ENCODE results near the gene DGAT2. TPM values are rescaled to one million over a fixed set of nuclear protein-coding genes. Genes with fewer than 3 reads are reported as not detected.

The DGAT2 gene
- total RNA-seq, 2 donors from 2014 or later: 2.3 to 3.4 TPM

GRCh38 chr11:75840522-75840921 is 71.9 kb downstream of the DGAT2 start:
- Histone ChIP-seq H3K27ac (no peak overlapping the region), H3K27me3 (replicated peaks; ENCODE audit: insufficient read depth) (no peaks in the 10 kb centered on the region), H3K4me1 (ENCODE audit: control insufficient read depth in 1 of 2, low read depth in 2 of 2) (no peaks in the 10 kb centered on the region), H3K9me3 (no peaks in the 10 kb centered on the region), H3K4me3 (no peak overlapping the region), H3K36me3 (no peaks in the 10 kb centered on the region)
- TF ChIP-seq CTCF (IDR thresholded peaks at IDR 0.05): no peak
- no peak for ATAC-seq (ENCODE audit: insufficient number of reproducible peaks, low FRiP score, low read depth)
- no peak for DNase-seq (ENCODE audit: low spot score)

- TF ChIP-seq CTCF (IDR thresholded peaks at IDR 0.05): no peak
- DNase-seq (ENCODE audit: low spot score) (no peak), ATAC-seq (ENCODE audit: insufficient number of reproducible peaks, low FRiP score, low read depth) (no peak)
- Histone ChIP-seq H3K36me3 (no peaks in the 10 kb centered on the region), H3K4me1 (ENCODE audit: control insufficient read depth in 1 of 2, low read depth in 2 of 2) (no peaks in the 10 kb centered on the region), H3K27me3 (replicated peaks; ENCODE audit: insufficient read depth) (no peaks in the 10 kb centered on the region), H3K4me3 (no peak overlapping the region), H3K27ac (no peak overlapping the region), H3K9me3 (no peaks in the 10 kb centered on the region)
Measured at GRCh38 chr11:75841739-75842138, 73.2 kb downstream of the DGAT2 start.

- Histone ChIP-seq H3K36me3 (no peaks in the 10 kb centered on the region), H3K4me1 (ENCODE audit: control insufficient read depth in 1 of 2, low read depth in 2 of 2) (peaks cover 0 to 10% of the 10 kb centered on the region in 2 donors), H3K9me3 (no peaks in the 10 kb centered on the region), H3K4me3 (no peak overlapping the region), H3K27ac (no peak overlapping the region), H3K27me3 (replicated peaks; ENCODE audit: insufficient read depth) (no peaks in the 10 kb centered on the region)
- TF ChIP-seq CTCF (IDR thresholded peaks at IDR 0.05): no peak
- DNase-seq (ENCODE audit: low spot score) (no peak), ATAC-seq (ENCODE audit: insufficient number of reproducible peaks, low FRiP score, low read depth) (no peak)
Measured at GRCh38 chr11:75845324-75845723, 76.7 kb downstream of the DGAT2 start.

- Histone ChIP-seq H3K4me1 (ENCODE audit: control insufficient read depth in 1 of 2, low read depth in 2 of 2) (peaks cover 8 to 26% of the 10 kb centered on the region in 2 donors), H3K27ac (peak overlapping the region in 1 of 2 donors; percentile 61), H3K9me3 (no peaks in the 10 kb centered on the region), H3K4me3 (no peak overlapping the region), H3K27me3 (replicated peaks; ENCODE audit: insufficient read depth) (no peaks in the 10 kb centered on the region), H3K36me3 (no peaks in the 10 kb centered on the region)
- no peak for TF ChIP-seq CTCF (IDR thresholded peaks at IDR 0.05)
- ATAC-seq (ENCODE audit: insufficient number of reproducible peaks, low FRiP score, low read depth): no peak
- no peak for DNase-seq (ENCODE audit: low spot score)
Measured at GRCh38 chr11:75849894-75850293, 81.3 kb downstream of the DGAT2 start.

GRCh38 chr11:75850787-75851186 is 82.2 kb downstream of the DGAT2 start:
- no peak for ATAC-seq (ENCODE audit: insufficient number of reproducible peaks, low FRiP score, low read depth)
- peak overlapping the region; percentile 54 to 61 for H3K27ac ChIP-seq
- H3K4me3 ChIP-seq: peak overlapping the region; percentile 3

More at GRCh38 chr11:75850787-75851186, 82.2 kb downstream of the DGAT2 start:
- TF ChIP-seq CTCF (IDR thresholded peaks at IDR 0.05): no peak
- Histone ChIP-seq H3K36me3 (no peaks in the 10 kb centered on the region), H3K9me3 (no peaks in the 10 kb centered on the region), H3K27me3 (replicated peaks; ENCODE audit: insufficient read depth) (no peaks in the 10 kb centered on the region), H3K4me1 (ENCODE audit: control insufficient read depth in 1 of 2, low read depth in 2 of 2) (peaks cover 8 to 26% of the 10 kb centered on the region in 2 donors)
- DNase-seq (ENCODE audit: low spot score): no peak

Other genes starting within 250 kb of the DGAT2 start
- gene GDPD5, start 242.8 kb upstream of the DGAT2 start, total RNA-seq: 10 to 100 TPM; 30.8 to 34.9 TPM
- gene SERPINH1, start 206.5 kb upstream of the DGAT2 start, total RNA-seq: 100 to 1,000 TPM; 367 to 480 TPM
- gene MAP6, start 99.7 kb upstream of the DGAT2 start, total RNA-seq: 10 to 100 TPM; 15.6 to 16.4 TPM
- not detected for gene MOGAT2, start 50.9 kb upstream of the DGAT2 start, total RNA-seq
- gene UVRAG, start 46.4 kb downstream of the DGAT2 start, total RNA-seq: 10 to 100 TPM; 20.4 to 27.7 TPM